Right lobe of liver (tissue), 6 donors: ENCODE data around the gene NT5C1A. TPM values are rescaled to one million over a fixed set of nuclear protein-coding genes. Genes with fewer than 3 reads are reported as not detected.

ENCODE experiments used
- ATAC-seq, 4 donors: fragments of 200-7000 bp; cut with Tn5 transposase; one replicate each; pipeline ENCODE4 v1.9.1; 2020; ENCODE audit warnings: mild to moderate bottlenecking in 4 of 4, moderate library complexity in 4 of 4
- DNase-seq, 3 donors: peaks; one replicate each; pipeline ENCODE4 v3.0.0-alpha.2; 2020
- H3K27ac ChIP-seq, 3 donors: fragments of 200-600 bp; one replicate each; pipeline ENCODE4 v1.8.0; 2022
- H3K27me3 ChIP-seq, 2 donors: fragments of 200-600 bp; one replicate each; pipeline ENCODE4 v1.8.0; 2022
- H3K36me3 ChIP-seq, 4 donors: fragments of 200-600 bp; sonication (generic) in 1 of 4; one replicate each; pipeline versions ENCODE4 v1.5.1 to v1.8.0; 2017 to 2022; ENCODE audit warnings: control low read depth in 1 of 4
- H3K4me1 ChIP-seq, 4 donors: fragments of 200-600 bp; sonication (generic) in 1 of 4; one replicate each; pipeline versions ENCODE4 v1.5.1 to v1.8.0; 2017 to 2022; ENCODE audit warnings: control low read depth in 1 of 4
- H3K4me3 ChIP-seq, 3 donors: fragments of 200-600 bp; one replicate each; pipeline ENCODE4 v1.8.0; 2022
- H3K9me3 ChIP-seq, 4 donors: fragments of 200-600 bp; sonication (generic) in 1 of 4; one replicate each; pipeline versions ENCODE4 v1.5.1 to v1.8.0; 2017 to 2022; ENCODE audit warnings: control low read depth in 1 of 4
- CTCF ChIP-seq, 4 donors: fragments of 200-600 bp in 3 of 4; fragments of 450-650 bp in 1 of 4; IDR thresholded peaks; one replicate each; pipeline versions ENCODE4 v1.5.1 to v1.8.0; 2016 to 2022; ENCODE audit warnings: antibody characterized with exemption in 4 of 4, mild to moderate bottlenecking in 2 of 4
- POLR2A ChIP-seq: fragments of 450-650 bp; IDR thresholded peaks from one replicate; pipeline ENCODE4 v1.6.1; 2017; ENCODE audit warnings: antibody characterized with exemption, mild to moderate bottlenecking
- WGBS: methylation state at CpG from one replicate; pipeline ENCODE4 v1.1.6; 2018; ENCODE audit warnings: low coverage, low lambda C conversion rate; ENCODE audit not compliant: insufficient coverage; ENCODE audit errors: missing lambda C conversion rate; 5-methylcytosine and 5-hydroxymethylcytosine counted together
- intact Hi-C, 2 donors: fragments of 100-400 bp; cut with DNase I; formaldehyde crosslinking; loops; one replicate each; pipeline versions ENCODE4 v1.11.2 to v1.14.1; 2022
- total RNA-seq, 6 experiments: library from RNA; depleted of rRNA in 2 of 6; stranded (reverse); fragments of >200 nt in 2 of 6; fragmentation: NEBNext Ultra II Directional in 3 of 6; extraction: Animal tissue kit (Norgen Biotek cat#: 25700) in 3 of 6; gene quantifications; one replicate each; pipeline versions ENCODE4 v1.1.0 to v1.2.4, GENCODE V29; 2016 to 2023
- donor health status: DM: no; HTN: yes; CAD: no.
- donor health status: DM: no; HTN: no; CAD: no.
- donor health status: DM: no; HTN: no; CAD: no.
- donor health status: DM: no; HTN: yes; CAD: no.
- donor health status: DM: no; HTN: yes; CAD: no.

The NT5C1A gene
- total RNA-seq, 6 experiments from 2014 or later = not detected

- H3K36me3 ChIP-seq = no peaks in the 10 kb centered on the region
- TF ChIP-seq POLR2A (no peak), CTCF (IDR thresholded peaks at IDR 0.05) (no peak)
- no peaks in the 10 kb centered on the region for H3K9me3 ChIP-seq
- no peak for DNase-seq
- H3K27ac ChIP-seq = no peak overlapping the region
- no peak for ATAC-seq
- H3K4me3 ChIP-seq = no peak overlapping the region
- peaks cover 0 to 5% of the 10 kb centered on the region in 2 donors for H3K27me3 ChIP-seq
- H3K4me1 ChIP-seq = no peaks in the 10 kb centered on the region
- intact Hi-C loops = no loop called here
- 30% methylated on average over 2 of the region's 2 CpGs for WGBS
Measured at GRCh38 chr1:39679821-39680220, 7.9 kb upstream of the NT5C1A start.

- 69% methylated on average over 2 of the region's 2 CpGs for WGBS
- TF ChIP-seq CTCF (IDR thresholded peaks at IDR 0.05) (no peak), POLR2A (no peak)
- no peak for DNase-seq
- no peaks in the 10 kb centered on the region for H3K27me3 ChIP-seq
- H3K4me3 ChIP-seq = no peak overlapping the region
- no peaks in the 10 kb centered on the region for H3K4me1 ChIP-seq
- intact Hi-C loops = no loop called here
- no peak overlapping the region for H3K27ac ChIP-seq
- ATAC-seq = no peak
- H3K9me3 ChIP-seq = no peaks in the 10 kb centered on the region
- no peaks in the 10 kb centered on the region for H3K36me3 ChIP-seq
Measured at GRCh38 chr1:39678889-39679288, 7.0 kb upstream of the NT5C1A start.

- DNase-seq (no peak), ATAC-seq (no peak)
- Histone ChIP-seq H3K36me3 (no peaks in the 10 kb centered on the region), H3K9me3 (no peaks in the 10 kb centered on the region), H3K27ac (no peak overlapping the region), H3K27me3 (no peaks in the 10 kb centered on the region), H3K4me1 (no peaks in the 10 kb centered on the region), H3K4me3 (no peak overlapping the region)
- intact Hi-C loops = no loop called here
- WGBS = 71% methylated on average over 3 of the region's 4 CpGs
- TF ChIP-seq POLR2A (no peak), CTCF (IDR thresholded peaks at IDR 0.05) (no peak)
Measured at GRCh38 chr1:39677645-39678044, 5.7 kb upstream of the NT5C1A start.

GRCh38 chr1:39676948-39677548 lies 5.1 kb upstream of the NT5C1A start:
- DNase-seq = no peak
- no peak overlapping the region for H3K27ac ChIP-seq
- WGBS = no CpG with 5 or more reads among the region's 6 CpGs
- no peaks in the 10 kb centered on the region for H3K36me3 ChIP-seq
- intact Hi-C loops = no loop called here
- H3K9me3 ChIP-seq = no peaks in the 10 kb centered on the region
- no peak for TF ChIP-seq CTCF (IDR thresholded peaks at IDR 0.05)
- no peak for TF ChIP-seq POLR2A
- H3K4me3 ChIP-seq = no peak overlapping the region
- no peaks in the 10 kb centered on the region for H3K27me3 ChIP-seq
- peak in 1 of 4 donors; percentile 23 for ATAC-seq
- peaks cover 0 to 4% (median 0%) of the 10 kb centered on the region in 4 donors for H3K4me1 ChIP-seq
